Measurements from ENCODE around the gene PRKAG1. TPM values are rescaled to one million over a fixed set of nuclear protein-coding genes. Genes with fewer than 3 reads are reported as not detected.
A peak's percentile ranks its signal among the peaks of the same experiment; 100 is the strongest.

The PRKAG1 gene
- total and polyA plus RNA-seq, 10 of the 15 experiments (the other 5 are each of a cell fraction or from before 2014, with no cell fraction given) = 44.5 to 91.6 (median 60.9) TPM

DNA sequence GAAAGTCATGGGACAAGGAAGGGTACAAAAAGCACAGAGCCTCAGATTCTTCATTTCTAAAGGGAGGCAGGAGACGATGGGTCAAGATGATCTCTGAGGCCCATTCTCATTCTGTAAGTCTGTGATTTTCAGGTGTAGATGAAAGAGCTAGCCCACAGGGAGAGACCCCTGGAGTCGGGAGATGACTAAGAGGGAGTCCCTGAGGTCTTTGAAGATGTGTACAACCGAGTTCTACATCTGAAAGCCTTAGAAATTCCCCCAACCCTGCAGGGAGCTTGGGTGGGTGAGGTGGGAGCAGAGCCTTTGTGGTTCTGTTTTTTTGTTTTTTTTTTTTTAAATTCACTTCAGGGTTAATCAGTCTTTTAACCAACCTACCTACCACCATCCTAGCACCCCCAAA, 50.1 kb downstream of the PRKAG1 start:
- ChIA-PET RAD21 (ENCODE audit: unreplicated experiment) (interaction anchor here (0.7 to 4.3 kb wide), 10 partner anchors 9 to 116 kb away, joined by 3 to 35 read pairs (median 6); partner anchors contain the start of genes ARF3, DDX23, FKBP11 and WNT1), POLR2A (interaction anchor here (0.9 to 7.4 kb wide), 6 partner anchors 9 to 43 kb away, joined by 3 to 86 read pairs (median 4); partner anchors contain the start of genes ARF3, FKBP11 and WNT1), SMC1A (ENCODE audit: uncharacterized antibody, unreplicated experiment) (interaction anchor here (0.6 to 3.8 kb wide), 13 partner anchors 8 to 190 kb away, joined by 3 to 18 read pairs (median 5); partner anchors contain the start of genes ARF3, FKBP11, RND1 and WNT1), CTCF (interaction anchor here (0.5 to 7.1 kb wide), 21 partner anchors 8 to 247 kb away, joined by 3 to 65 read pairs (median 4); partner anchors contain the start of genes ARF3, FKBP11 and WNT1)
- Histone ChIP-seq H3K9me3 (replicated peaks; ENCODE audit: control insufficient read depth, insufficient read depth, low read length) (no peaks in the 10 kb centered on the region), H3K4me2 (ENCODE audit: control insufficient read depth, insufficient read depth) (no peak overlapping the region; the same call in 1 of the 2 replicates), H3K27me3 (replicated peaks in 1 of 2; ENCODE audit: control insufficient read depth in 2 of 2, insufficient read depth in 2 of 2, low read length in 1 of 2) (peaks cover 15 to 24% of the 10 kb centered on the region in 2 experiments), H3K9ac (ENCODE audit: control insufficient read depth, insufficient read depth, low read length) (no peak overlapping the region), H3K4me3 (no peak overlapping the region), H2AFZ (ENCODE audit: control insufficient read depth, low read depth, low read length) (no peak overlapping the region), H3K36me3 (ENCODE audit: control insufficient read depth in 2 of 2, insufficient read depth in 2 of 2, low read length in 1 of 2) (no peaks in the 10 kb centered on the region), H3K4me1 (ENCODE audit: control insufficient read depth, insufficient read depth, low read length) (peaks cover 47% of the 10 kb centered on the region), H3K79me2 (ENCODE audit: control insufficient read depth, insufficient read depth, low read length) (no peaks in the 10 kb centered on the region), H3K27ac (ENCODE audit: control insufficient read depth, insufficient read depth) (no peak overlapping the region), H4K20me1 (ENCODE audit: control insufficient read depth, insufficient read depth) (no peaks in the 10 kb centered on the region)
- no TSS peak for BruUV-seq (replicated peaks)
- intact Hi-C loops (cut with micrococcal nuclease; ENCODE audit: unreplicated experiment) (no loop called here), in situ Hi-C loops (cut with MboI) (no loop called here)
- FAIRE-seq (no peak), DNase-seq (ENCODE audit: low read depth, low spot score) (no peak), ATAC-seq (peak; percentile 35)
- WGBS (ENCODE audit: insufficient coverage, insufficient replicate concordance, low lambda C conversion rate, missing lambda C conversion rate) = 3% methylated on average over 3 of the region's 3 CpGs
- TF ChIP-seq SMAD5 (IDR thresholded peaks at IDR 0.05; ENCODE audit: low read depth) = no peak
- TF ChIP-seq MLLT1 (IDR thresholded peaks at IDR 0.05) = no peak
- TF ChIP-seq, protein P1, sequence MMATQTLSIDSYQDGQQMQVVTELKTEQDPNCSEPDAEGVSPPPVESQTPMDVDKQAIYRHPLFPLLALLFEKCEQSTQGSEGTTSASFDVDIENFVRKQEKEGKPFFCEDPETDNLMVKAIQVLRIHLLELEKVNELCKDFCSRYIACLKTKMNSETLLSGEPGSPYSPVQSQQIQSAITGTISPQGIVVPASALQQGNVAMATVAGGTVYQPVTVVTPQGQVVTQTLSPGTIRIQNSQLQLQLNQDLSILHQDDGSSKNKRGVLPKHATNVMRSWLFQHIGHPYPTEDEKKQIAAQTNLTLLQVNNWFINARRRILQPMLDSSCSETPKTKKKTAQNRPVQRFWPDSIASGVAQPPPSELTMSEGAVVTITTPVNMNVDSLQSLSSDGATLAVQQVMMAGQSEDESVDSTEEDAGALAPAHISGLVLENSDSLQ (IDR thresholded peaks at IDR 0.05) = no peak
- no peak for TF ChIP-seq CBX3 (IDR thresholded peaks at IDR 0.05; ENCODE audit: borderline replicate concordance, low read depth)
- TF ChIP-seq IRF4 (IDR thresholded peaks at IDR 0.05; ENCODE audit: low read depth, low read length) = peak; percentile 76
- TF ChIP-seq TCF12 (IDR thresholded peaks at IDR 0.05; ENCODE audit: low read depth, low read length) = 0 out of 2 replicates have a peak, but pooled peaks have one; percentile 13
- TF ChIP-seq, protein P2, sequence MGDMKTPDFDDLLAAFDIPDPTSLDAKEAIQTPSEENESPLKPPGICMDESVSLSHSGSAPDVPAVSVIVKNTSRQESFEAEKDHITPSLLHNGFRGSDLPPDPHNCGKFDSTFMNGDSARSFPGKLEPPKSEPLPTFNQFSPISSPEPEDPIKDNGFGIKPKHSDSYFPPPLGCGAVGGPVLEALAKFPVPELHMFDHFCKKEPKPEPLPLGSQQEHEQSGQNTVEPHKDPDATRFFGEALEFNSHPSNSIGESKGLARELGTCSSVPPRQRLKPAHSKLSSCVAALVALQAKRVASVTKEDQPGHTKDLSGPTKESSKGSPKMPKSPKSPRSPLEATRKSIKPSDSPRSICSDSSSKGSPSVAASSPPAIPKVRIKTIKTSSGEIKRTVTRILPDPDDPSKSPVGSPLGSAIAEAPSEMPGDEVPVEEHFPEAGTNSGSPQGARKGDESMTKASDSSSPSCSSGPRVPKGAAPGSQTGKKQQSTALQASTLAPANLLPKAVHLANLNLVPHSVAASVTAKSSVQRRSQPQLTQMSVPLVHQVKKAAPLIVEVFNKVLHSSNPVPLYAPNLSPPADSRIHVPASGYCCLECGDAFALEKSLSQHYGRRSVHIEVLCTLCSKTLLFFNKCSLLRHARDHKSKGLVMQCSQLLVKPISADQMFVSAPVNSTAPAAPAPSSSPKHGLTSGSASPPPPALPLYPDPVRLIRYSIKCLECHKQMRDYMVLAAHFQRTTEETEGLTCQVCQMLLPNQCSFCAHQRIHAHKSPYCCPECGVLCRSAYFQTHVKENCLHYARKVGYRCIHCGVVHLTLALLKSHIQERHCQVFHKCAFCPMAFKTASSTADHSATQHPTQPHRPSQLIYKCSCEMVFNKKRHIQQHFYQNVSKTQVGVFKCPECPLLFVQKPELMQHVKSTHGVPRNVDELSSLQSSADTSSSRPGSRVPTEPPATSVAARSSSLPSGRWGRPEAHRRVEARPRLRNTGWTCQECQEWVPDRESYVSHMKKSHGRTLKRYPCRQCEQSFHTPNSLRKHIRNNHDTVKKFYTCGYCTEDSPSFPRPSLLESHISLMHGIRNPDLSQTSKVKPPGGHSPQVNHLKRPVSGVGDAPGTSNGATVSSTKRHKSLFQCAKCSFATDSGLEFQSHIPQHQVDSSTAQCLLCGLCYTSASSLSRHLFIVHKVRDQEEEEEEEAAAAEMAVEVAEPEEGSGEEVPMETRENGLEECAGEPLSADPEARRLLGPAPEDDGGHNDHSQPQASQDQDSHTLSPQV (IDR thresholded peaks at IDR 0.05) = no peak
- TF ChIP-seq JUND (IDR thresholded peaks at IDR 0.05; ENCODE audit: low read depth, low read length) = 0 out of 2 replicates have a peak, but pooled peaks have one; percentile 52
- TF ChIP-seq NFIC (IDR thresholded peaks at IDR 0.05; ENCODE audit: low read depth, low read length) = peak; percentile 61; the same call in 1 of the 2 replicates
- TF ChIP-seq CREB1 (IDR thresholded peaks at IDR 0.05; ENCODE audit: low read depth) = 0 out of 2 replicates have a peak, but pooled peaks have one; percentile 25
- TF ChIP-seq IKZF2 (IDR thresholded peaks at IDR 0.05) = 0 out of 4 replicates have a peak, but pooled peaks of 1 of the 2 experiments have one; percentile 29
- TF ChIP-seq, protein P3, sequence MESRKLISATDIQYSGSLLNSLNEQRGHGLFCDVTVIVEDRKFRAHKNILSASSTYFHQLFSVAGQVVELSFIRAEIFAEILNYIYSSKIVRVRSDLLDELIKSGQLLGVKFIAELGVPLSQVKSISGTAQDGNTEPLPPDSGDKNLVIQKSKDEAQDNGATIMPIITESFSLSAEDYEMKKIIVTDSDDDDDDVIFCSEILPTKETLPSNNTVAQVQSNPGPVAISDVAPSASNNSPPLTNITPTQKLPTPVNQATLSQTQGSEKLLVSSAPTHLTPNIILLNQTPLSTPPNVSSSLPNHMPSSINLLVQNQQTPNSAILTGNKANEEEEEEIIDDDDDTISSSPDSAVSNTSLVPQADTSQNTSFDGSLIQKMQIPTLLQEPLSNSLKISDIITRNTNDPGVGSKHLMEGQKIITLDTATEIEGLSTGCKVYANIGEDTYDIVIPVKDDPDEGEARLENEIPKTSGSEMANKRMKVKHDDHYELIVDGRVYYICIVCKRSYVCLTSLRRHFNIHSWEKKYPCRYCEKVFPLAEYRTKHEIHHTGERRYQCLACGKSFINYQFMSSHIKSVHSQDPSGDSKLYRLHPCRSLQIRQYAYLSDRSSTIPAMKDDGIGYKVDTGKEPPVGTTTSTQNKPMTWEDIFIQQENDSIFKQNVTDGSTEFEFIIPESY (IDR thresholded peaks at IDR 0.05) = no peak
- TF ChIP-seq EED (IDR thresholded peaks at IDR 0.05; ENCODE audit: low read depth) = peak; percentile 64
- peak; percentile 19; the same call in 1 of the 2 replicates for TF ChIP-seq IKZF1 (conservative IDR thresholded peaks at IDR 0.05)
- TF ChIP-seq CREM (IDR thresholded peaks at IDR 0.05; ENCODE audit: low read depth) = peak; percentile 32; the same call in 1 of the 2 replicates
- TF ChIP-seq JUNB (IDR thresholded peaks at IDR 0.05) = peak; percentile 89

All from GM12878 (cell line).